Measurements from ENCODE around the gene GPER1.

Gene GPER1

DNA sequence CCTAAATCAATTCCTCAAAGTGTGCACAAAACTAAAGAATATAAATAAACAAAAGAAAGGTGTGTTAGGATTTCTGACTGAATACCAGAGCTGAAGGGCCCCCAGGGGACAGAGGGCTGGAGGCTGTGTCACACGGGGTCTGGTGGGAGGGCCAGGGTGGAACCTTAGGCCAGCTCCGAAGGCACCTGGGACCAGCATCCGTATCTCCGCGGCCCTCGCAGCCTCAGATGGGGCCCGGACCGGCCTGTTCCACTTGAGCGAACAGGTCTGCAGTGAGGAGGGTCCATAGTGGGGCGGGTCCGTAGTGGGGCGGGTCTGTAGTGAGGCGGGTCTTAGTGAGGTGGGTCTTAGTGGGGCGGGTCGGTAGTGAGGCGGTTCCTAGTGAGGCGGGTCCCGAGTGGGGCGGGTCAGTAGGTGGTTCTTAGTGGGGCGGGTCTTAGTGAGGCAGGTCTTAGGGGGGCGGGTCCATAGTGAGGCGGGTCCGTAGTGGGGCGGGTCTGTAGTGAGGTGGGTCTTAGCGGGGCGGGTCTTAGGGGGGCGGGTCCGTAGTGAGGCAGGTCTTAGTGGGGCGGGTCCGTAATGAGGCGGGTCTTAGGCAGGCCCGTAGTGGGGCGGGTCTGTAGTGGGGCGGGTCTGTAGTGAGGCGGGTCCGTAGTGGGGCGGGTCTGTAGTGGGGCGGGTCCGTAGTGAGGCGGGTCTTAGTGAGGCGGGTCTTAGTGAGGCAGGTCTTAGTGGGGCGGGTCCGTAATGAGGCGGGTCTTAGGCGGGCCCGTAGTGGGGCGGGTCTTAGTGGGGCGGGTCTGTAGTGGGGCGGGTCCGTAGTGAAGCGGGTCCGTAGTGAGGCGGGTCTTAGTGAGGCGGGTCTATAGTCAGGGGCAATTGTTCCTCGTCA, 28.5 kb upstream of the GPER1 start:
- H3K9ac ChIP-seq (ENCODE audit: low read length in 5 of 5) = no peak overlapping the region
- peak overlapping the region; percentile 54 for H3K27ac ChIP-seq (ENCODE audit: low read depth, low read length)
- H3K27me3 ChIP-seq (ENCODE audit: control insufficient read depth in 5 of 5, insufficient read depth in 4 of 5, low read length in 5 of 5) = no peaks in the 10 kb centered on the region

DNA sequence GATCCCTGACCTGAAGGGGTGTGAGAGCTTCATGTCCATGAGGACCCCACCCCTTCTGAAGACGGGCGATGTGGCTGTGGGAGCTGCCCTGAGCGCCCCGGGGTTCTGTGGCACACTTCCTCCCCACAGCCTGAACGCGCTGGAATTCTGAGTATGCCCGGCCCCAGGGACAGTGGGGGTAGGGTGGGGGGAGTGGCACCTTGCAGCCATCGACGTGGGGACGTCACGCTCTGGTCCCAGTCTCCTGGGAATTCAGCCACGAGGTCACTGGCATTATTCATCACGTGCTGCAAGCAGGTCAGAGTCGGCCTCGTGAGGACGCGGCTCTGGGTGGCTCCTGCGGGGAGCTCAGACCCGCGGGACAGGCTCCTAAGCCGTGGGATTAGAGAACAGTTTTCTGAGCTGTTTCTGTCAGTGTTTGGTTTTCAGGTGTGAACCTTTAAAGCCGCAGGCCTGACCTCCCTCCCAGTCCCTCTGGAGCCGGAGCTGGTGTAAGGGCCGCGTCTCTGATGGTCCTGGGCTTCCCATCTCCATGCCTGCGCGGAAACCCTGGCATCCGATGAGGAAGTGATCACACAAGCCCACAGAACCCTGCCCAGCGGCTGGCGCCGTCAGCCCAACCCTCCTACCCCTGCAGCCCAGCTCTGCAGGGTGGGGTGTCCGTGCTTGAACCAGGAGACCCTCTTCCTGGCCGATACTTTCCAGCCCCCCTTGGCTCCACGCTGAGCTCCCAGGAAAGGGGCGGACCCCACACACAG, 27.4 kb upstream of the GPER1 start:
- H3K9ac ChIP-seq (ENCODE audit: low read length in 5 of 5) = no peak overlapping the region
- H3K27me3 ChIP-seq (ENCODE audit: control insufficient read depth in 5 of 5, insufficient read depth in 4 of 5, low read length in 5 of 5) = no peaks in the 10 kb centered on the region
- peaks cover 0 to 6% (median 0%) of the 10 kb centered on the region in 5 donors for H3K9me3 ChIP-seq (ENCODE audit: control insufficient read depth in 5 of 5, low read length in 5 of 5)
- H3K27ac ChIP-seq (ENCODE audit: low read depth, low read length) = peak overlapping the region; percentile 54
- H3K36me3 ChIP-seq (ENCODE audit: control insufficient read depth in 5 of 5, insufficient read depth in 5 of 5, low read length in 5 of 5) = peaks cover 0 to 20% (median 19%) of the 10 kb centered on the region in 5 donors
- peak overlapping the region in 2 of 5 donors; percentile 18 to 35 for H3K4me3 ChIP-seq (ENCODE audit: low read depth in 1 of 5, low read length in 5 of 5)
- H3K4me1 ChIP-seq (ENCODE audit: control insufficient read depth in 5 of 5, insufficient read depth in 5 of 5, low read length in 5 of 5) = peaks cover 3 to 69% (median 53%) of the 10 kb centered on the region in 5 donors

More for the DNA sequence above, 28.5 kb upstream of the GPER1 start:
- peaks cover 0 to 20% (median 19%) of the 10 kb centered on the region in 5 donors for H3K36me3 ChIP-seq (ENCODE audit: control insufficient read depth in 5 of 5, insufficient read depth in 5 of 5, low read length in 5 of 5)
- H3K4me3 ChIP-seq (ENCODE audit: low read depth in 1 of 5, low read length in 5 of 5) = no peak overlapping the region
- peaks cover 8 to 70% (median 55%) of the 10 kb centered on the region in 5 donors for H3K4me1 ChIP-seq (ENCODE audit: control insufficient read depth in 5 of 5, insufficient read depth in 5 of 5, low read length in 5 of 5)
- H3K9me3 ChIP-seq (ENCODE audit: control insufficient read depth in 5 of 5, low read length in 5 of 5) = peaks cover 0 to 6% (median 0%) of the 10 kb centered on the region in 5 donors

DNA sequence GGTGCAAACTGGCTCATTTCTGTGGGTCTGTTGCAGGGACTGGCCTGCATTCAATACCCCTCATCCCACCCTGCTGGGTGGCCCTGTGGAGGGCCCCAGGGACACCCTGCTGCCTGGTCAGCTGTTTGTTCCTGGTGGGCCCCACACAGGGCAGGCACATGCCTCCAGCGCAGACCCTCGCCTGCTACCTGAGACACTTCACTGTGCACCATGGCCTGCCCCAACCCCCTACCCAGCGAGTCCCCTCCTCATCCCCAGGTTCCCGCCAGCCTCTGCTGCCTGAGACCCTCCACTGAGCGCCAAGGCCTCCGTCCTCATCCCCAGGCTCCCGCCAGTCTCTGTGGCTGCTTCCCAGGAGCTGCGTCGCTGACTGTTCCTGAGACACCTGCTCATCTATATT, 26.7 kb upstream of the GPER1 start:
- H3K9ac ChIP-seq (ENCODE audit: low read length in 5 of 5) = no peak overlapping the region
- peaks cover 0 to 6% (median 0%) of the 10 kb centered on the region in 5 donors for H3K9me3 ChIP-seq (ENCODE audit: control insufficient read depth in 5 of 5, low read length in 5 of 5)
- H3K36me3 ChIP-seq (ENCODE audit: control insufficient read depth in 5 of 5, insufficient read depth in 5 of 5, low read length in 5 of 5) = peaks cover 0 to 20% (median 19%) of the 10 kb centered on the region in 5 donors
- H3K4me3 ChIP-seq (ENCODE audit: low read depth in 1 of 5, low read length in 5 of 5) = no peak overlapping the region
- H3K27ac ChIP-seq (ENCODE audit: low read depth, low read length) = no peak overlapping the region
- peaks cover 4 to 69% (median 53%) of the 10 kb centered on the region in 5 donors for H3K4me1 ChIP-seq (ENCODE audit: control insufficient read depth in 5 of 5, insufficient read depth in 5 of 5, low read length in 5 of 5)
- no peaks in the 10 kb centered on the region for H3K27me3 ChIP-seq (ENCODE audit: control insufficient read depth in 5 of 5, insufficient read depth in 4 of 5, low read length in 5 of 5)

DNA sequence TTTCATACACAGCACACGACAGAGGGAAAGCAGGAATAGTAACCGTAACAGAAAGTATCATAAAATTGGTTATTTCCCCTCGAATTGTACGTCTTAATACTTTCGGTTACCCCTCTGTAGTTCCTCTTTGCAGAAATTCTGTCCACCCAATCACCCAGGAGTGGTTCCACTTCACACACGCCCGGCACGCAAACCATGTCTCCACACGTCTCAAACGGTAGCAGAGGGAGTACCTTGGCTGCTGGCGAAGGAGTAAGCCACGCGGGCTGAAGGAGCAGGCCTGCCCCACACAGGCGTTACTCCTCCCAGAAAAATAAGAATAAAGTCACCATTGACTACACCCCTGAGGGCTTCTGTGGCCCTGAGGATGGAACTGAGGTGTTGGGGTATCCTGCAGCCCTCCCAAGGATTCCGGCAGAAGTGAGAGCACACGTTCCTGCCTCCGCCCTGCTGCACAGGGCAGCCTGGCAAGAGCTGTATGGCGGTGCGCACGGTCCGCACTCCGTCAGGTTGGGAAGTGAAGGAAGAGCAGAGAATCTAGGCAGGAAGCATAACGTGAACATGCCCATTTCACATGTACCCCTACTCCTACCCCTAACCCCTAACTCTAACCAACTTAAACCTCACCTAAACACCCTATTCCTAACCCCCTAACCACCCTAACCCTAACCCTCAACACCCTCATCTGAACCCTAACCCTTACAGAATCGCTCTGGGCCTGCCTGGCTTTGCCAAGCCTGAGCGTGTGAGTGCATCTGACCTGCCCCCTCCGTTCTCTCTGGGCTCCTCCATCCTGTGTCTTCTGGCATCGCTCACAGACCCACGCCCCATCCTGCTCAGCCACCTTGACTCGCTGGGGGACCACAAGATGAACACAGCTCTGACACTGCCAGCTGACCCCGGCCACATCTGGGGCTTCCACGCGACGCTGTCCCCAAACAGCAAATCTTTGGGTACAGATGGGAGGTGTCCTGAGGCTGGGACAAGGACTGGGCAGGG, 25.3 kb upstream of the GPER1 start:
- no peak overlapping the region for H3K27ac ChIP-seq (ENCODE audit: low read depth, low read length)
- H3K36me3 ChIP-seq (ENCODE audit: control insufficient read depth in 5 of 5, insufficient read depth in 5 of 5, low read length in 5 of 5) = peaks cover 0 to 14% (median 14%) of the 10 kb centered on the region in 5 donors
- peaks cover 4 to 56% (median 40%) of the 10 kb centered on the region in 5 donors for H3K4me1 ChIP-seq (ENCODE audit: control insufficient read depth in 5 of 5, insufficient read depth in 5 of 5, low read length in 5 of 5)
- H3K9me3 ChIP-seq (ENCODE audit: control insufficient read depth in 5 of 5, low read length in 5 of 5) = peaks cover 0 to 4% (median 0%) of the 10 kb centered on the region in 5 donors
- no peak overlapping the region for H3K9ac ChIP-seq (ENCODE audit: low read length in 5 of 5)
- H3K27me3 ChIP-seq (ENCODE audit: control insufficient read depth in 5 of 5, insufficient read depth in 4 of 5, low read length in 5 of 5) = no peaks in the 10 kb centered on the region
- no peak overlapping the region for H3K4me3 ChIP-seq (ENCODE audit: low read depth in 1 of 5, low read length in 5 of 5)

- Histone ChIP-seq H3K4me1 (ENCODE audit: control insufficient read depth in 5 of 5, insufficient read depth in 5 of 5, low read length in 5 of 5) (peaks cover 4 to 48% (median 33%) of the 10 kb centered on the region in 5 donors), H3K36me3 (ENCODE audit: control insufficient read depth in 5 of 5, insufficient read depth in 5 of 5, low read length in 5 of 5) (peaks cover 0 to 6% (median 6%) of the 10 kb centered on the region in 5 donors), H3K9ac (ENCODE audit: low read length in 5 of 5) (no peak overlapping the region), H3K27me3 (ENCODE audit: control insufficient read depth in 5 of 5, insufficient read depth in 4 of 5, low read length in 5 of 5) (no peaks in the 10 kb centered on the region), H3K9me3 (ENCODE audit: control insufficient read depth in 5 of 5, low read length in 5 of 5) (no peaks in the 10 kb centered on the region), H3K27ac (ENCODE audit: low read depth, low read length) (no peak overlapping the region), H3K4me3 (ENCODE audit: low read depth in 1 of 5, low read length in 5 of 5) (no peak overlapping the region)
These were observed 24.6 kb upstream of the GPER1 start for GRCh38 chr7:1063361-1063760.

- Histone ChIP-seq H3K4me1 (ENCODE audit: control insufficient read depth in 5 of 5, insufficient read depth in 5 of 5, low read length in 5 of 5) (peaks cover 4 to 40% (median 30%) of the 10 kb centered on the region in 5 donors), H3K9ac (ENCODE audit: low read length in 5 of 5) (no peak overlapping the region), H3K27ac (ENCODE audit: low read depth, low read length) (no peak overlapping the region), H3K27me3 (ENCODE audit: control insufficient read depth in 5 of 5, insufficient read depth in 4 of 5, low read length in 5 of 5) (no peaks in the 10 kb centered on the region), H3K4me3 (ENCODE audit: low read depth in 1 of 5, low read length in 5 of 5) (no peak overlapping the region), H3K36me3 (ENCODE audit: control insufficient read depth in 5 of 5, insufficient read depth in 5 of 5, low read length in 5 of 5) (no peaks in the 10 kb centered on the region), H3K9me3 (ENCODE audit: control insufficient read depth in 5 of 5, low read length in 5 of 5) (no peaks in the 10 kb centered on the region)
These were observed 23.3 kb upstream of the GPER1 start for GRCh38 chr7:1064581-1064980.

DNA sequence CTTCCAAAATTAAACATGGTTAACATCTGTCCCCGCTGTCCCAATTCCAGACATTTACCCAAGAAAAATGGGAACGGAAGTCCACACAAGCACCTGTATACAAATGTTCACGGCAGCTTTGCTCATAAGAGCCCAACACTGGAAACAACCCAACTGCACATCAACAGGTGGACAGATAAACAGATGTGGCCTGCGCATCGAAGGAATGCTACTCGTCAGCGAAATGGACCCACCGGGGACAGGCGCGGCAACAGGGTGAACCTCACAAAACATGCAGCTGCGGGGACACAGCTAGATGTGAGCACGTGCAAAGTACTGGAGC, 22.7 kb upstream of the GPER1 start:
- Histone ChIP-seq H3K27me3 (ENCODE audit: control insufficient read depth in 5 of 5, insufficient read depth in 4 of 5, low read length in 5 of 5) (no peaks in the 10 kb centered on the region), H3K4me1 (ENCODE audit: control insufficient read depth in 5 of 5, insufficient read depth in 5 of 5, low read length in 5 of 5) (peaks cover 2 to 36% (median 27%) of the 10 kb centered on the region in 5 donors), H3K9me3 (ENCODE audit: control insufficient read depth in 5 of 5, low read length in 5 of 5) (no peaks in the 10 kb centered on the region), H3K27ac (ENCODE audit: low read depth, low read length) (no peak overlapping the region), H3K4me3 (ENCODE audit: low read depth in 1 of 5, low read length in 5 of 5) (peak overlapping the region in 4 of 5 donors; percentile 6 to 50 (median 23)), H3K36me3 (ENCODE audit: control insufficient read depth in 5 of 5, insufficient read depth in 5 of 5, low read length in 5 of 5) (no peaks in the 10 kb centered on the region), H3K9ac (ENCODE audit: low read length in 5 of 5) (peak overlapping the region in 1 of 5 donors; percentile 53)

DNA sequence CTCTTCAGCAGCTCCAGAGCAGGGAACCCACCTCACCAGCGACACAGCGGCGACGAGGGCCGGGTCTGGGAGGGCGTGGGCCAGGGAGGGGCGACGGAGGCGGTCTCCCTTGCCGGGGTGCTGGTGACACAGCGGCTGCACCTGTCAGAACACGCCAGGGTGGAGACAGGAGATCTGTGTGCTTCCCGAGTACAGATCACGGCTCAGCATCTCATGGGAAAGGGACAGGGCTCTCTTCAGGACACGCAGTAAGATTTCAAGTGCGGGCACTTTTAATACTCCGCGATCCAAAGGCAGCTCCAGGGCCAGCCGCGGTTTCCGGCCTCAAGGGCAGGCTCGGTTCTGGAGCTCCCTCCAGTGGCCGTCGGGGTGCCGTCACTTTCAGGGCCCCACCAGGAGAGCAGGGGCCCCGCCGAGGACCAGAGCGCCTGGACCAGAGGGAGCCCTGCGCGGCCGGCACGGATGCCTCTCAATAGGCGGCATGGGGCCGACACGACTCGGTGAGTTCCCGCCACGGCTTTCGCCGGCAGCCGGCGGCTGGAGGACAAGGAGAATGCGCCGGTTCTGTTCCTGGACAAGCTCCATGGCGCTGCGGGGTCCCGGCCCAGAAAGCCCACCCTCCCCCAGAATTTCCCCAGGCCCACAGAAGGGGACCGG, 22.2 kb upstream of the GPER1 start:
- Histone ChIP-seq H3K36me3 (ENCODE audit: control insufficient read depth in 5 of 5, insufficient read depth in 5 of 5, low read length in 5 of 5) (no peaks in the 10 kb centered on the region), H3K9me3 (ENCODE audit: control insufficient read depth in 5 of 5, low read length in 5 of 5) (no peaks in the 10 kb centered on the region), H3K9ac (ENCODE audit: low read length in 5 of 5) (peak overlapping the region in 1 of 5 donors; percentile 53), H3K27me3 (ENCODE audit: control insufficient read depth in 5 of 5, insufficient read depth in 4 of 5, low read length in 5 of 5) (no peaks in the 10 kb centered on the region), H3K27ac (ENCODE audit: low read depth, low read length) (no peak overlapping the region), H3K4me1 (ENCODE audit: control insufficient read depth in 5 of 5, insufficient read depth in 5 of 5, low read length in 5 of 5) (peaks cover 2 to 31% (median 22%) of the 10 kb centered on the region in 5 donors), H3K4me3 (ENCODE audit: low read depth in 1 of 5, low read length in 5 of 5) (peak overlapping the region; percentile 11 to 54 (median 35))

DNA sequence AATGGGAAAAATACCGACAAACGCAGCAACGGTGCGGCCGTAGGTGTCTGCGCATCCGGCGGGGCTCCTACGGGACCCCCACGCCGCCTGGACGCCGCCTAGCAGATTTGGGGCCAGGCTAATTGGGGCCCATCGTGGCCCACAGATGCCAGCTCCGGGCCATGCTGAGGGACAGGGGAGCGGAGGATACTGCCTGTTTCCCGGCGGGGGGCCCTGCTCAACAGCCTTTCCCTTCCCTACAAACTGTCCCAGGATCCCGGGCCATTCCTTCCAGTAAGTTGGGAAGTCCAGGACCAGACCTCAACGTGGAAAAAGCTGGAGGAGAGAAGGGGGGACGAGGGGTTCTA, 21.7 kb upstream of the GPER1 start:
- Histone ChIP-seq H3K36me3 (ENCODE audit: control insufficient read depth in 5 of 5, insufficient read depth in 5 of 5, low read length in 5 of 5) (no peaks in the 10 kb centered on the region), H3K4me3 (ENCODE audit: low read depth in 1 of 5, low read length in 5 of 5) (no peak overlapping the region), H3K9ac (ENCODE audit: low read length in 5 of 5) (no peak overlapping the region), H3K27ac (ENCODE audit: low read depth, low read length) (no peak overlapping the region), H3K4me1 (ENCODE audit: control insufficient read depth in 5 of 5, insufficient read depth in 5 of 5, low read length in 5 of 5) (peaks cover 2 to 26% (median 17%) of the 10 kb centered on the region in 5 donors), H3K27me3 (ENCODE audit: control insufficient read depth in 5 of 5, insufficient read depth in 4 of 5, low read length in 5 of 5) (no peaks in the 10 kb centered on the region), H3K9me3 (ENCODE audit: control insufficient read depth in 5 of 5, low read length in 5 of 5) (no peaks in the 10 kb centered on the region)

Measured in subcutaneous abdominal adipose tissue (tissue), 5 donors.